Activated T-cell treated with anti-CD3 and anti-CD28 coated beads, Interleukin-2, amount 50 U/mL, for 1 hour (primary cell): ENCODE results near the gene NSD2.
"Not testable (repeated sequence)": the region's sequence is repeated elsewhere in the genome, so short reads cannot be mapped to it uniquely, and the experiment has no call there.

Experiments
- DNase-seq: peaks from one replicate; pipeline ENCODE4 v3.0.0-alpha.2; 2020

Gene NSD2

GRCh38 chr4:1870578-1871443, at the start of gene NSD2:
NSD2 (plus strand) TSS chr4:1871393; CDS start chr4:1900655, 29,262 bp downstream.
- peak; percentile 93 for DNase-seq

GRCh38 chr4:1821679-1822567, 49.3 kb upstream of the NSD2 start:
- DNase-seq: no peak

DNA sequence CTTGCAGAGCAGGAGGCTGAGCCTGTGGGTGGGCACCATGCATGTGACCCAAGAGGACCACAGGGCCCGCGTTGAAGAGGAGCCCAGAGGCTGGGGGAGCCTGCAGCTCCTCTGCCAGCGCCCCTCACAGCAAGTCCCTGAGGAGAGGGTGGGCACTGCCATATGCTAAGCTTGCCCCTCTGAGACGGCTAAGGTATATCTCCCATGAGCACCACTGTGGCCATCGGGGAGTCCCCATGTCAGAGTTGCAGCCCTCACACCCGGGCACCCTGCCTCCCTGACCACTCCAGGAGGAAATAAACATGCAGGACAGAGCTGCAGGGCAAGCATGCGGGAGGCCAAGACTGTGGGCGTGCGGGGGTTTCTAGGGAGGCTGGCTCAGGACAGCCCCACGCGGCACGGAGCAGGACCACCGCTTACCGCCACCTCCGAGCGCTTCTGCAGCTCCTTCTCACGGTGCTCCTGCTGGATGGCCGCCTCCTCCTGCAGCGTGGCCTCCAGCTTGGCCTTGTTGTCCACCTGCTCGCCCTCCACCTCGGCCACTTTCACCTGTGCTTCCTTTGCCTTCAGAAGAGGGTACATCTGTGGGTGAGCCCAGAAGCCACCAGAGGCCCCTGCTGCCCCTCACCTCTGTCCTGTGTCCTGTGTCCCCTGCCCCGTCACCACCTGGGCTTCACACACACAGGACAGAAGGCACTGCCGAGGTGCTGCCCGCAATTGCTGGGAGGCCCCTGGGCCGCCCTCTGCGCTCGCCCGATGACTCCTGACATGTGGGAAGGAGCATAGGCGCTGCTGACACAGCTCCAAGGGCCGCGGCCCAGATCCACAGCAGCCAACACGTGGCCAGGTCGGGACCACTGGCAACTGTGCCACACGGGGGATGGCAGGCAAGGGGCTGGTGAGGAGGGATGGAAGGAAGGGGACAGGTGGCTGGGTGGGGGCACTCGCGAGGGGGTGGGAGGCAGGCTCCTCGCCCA, 48.3 kb upstream of the NSD2 start:
- DNase-seq: no peak

DNA sequence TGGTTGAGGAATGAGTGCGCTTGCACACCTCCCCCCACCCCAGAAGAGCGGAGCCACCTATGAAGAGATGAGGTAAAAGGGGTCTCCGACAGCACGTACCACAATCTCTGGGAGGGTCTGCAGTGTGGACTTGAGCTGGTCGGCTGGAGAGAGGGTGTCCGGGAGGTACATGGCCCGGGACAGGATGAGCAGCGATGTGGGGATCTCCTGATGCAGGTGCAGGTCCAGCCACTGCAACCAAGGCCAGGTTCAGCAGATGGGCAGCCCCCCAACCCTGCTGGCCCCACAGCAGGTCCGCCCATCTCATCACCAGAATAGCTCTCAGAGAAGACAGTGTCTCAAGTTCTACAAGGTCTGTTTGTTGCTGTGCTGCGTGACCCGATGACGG, 47.7 kb upstream of the NSD2 start:
- DNase-seq: no peak

- DNase-seq: no peak
These were observed 46.4 kb upstream of the NSD2 start for GRCh38 chr4:1824746-1825145.

DNA sequence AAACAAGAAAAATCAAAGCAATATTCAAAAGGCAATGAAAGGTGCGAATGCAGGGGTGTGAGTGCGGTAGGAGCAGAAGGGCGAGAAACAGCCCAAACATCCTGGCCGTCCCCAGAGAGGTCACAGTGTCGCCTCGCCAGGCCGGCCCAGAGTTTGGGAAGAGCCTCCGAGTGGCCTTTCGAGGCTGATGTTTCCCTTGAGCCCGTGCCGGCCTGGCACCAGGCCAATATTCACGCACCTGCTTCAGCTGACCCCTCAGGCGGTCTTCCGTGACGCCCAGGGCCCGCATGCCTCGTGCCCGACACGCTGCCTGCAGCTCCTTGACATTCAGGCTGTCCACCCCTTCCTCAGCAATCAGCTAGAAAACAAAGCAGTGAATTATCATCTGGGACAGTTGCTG, 45.9 kb upstream of the NSD2 start:
- no peak for DNase-seq

- DNase-seq: no peak
These were observed 44.5 kb upstream of the NSD2 start for GRCh38 chr4:1826531-1827350.

DNA sequence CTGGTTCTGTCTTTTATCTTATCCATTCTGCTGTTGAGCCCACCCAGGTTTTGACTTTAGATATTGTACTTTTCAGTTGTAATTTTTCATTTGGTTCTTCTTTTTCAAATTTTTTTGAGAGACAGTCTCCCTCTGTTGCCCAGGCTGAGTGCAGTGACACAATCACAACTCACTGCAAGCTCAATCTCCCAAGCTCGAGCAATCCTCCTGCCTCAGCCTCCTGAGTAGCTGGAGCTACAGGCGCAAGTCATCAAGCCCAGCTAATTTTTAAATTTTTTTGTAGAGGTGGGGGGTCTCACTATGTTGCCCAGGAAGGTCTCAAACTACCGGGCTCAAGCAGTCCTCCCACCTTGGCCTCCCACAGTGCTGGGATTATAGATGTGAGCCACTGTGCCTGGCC, 41.0 kb upstream of the NSD2 start:
- DNase-seq: no peak

- DNase-seq: no peak
These were observed 40.5 kb upstream of the NSD2 start for GRCh38 chr4:1830642-1831228.

DNA sequence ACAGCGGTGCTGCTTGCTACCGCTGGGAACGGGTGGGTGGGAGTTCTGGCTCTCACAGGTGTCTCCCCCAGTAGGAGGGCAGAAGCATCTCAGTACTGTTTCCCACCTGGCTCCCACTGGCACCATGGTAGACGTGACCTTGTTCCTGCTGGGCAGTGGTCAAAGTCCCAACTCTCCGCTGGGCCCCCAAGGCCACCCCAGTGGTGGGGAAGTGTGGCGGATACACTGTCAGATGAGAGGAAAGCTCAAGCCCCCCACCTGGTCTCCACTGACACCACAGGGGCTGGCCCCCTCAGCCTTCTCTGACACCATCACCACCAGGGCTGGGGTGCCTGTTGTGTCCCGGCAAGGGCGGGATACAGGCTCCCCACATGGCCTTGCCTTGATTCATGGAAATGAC, 39.9 kb upstream of the NSD2 start:
- no peak for DNase-seq

- no peak for DNase-seq
These were observed 38.5 kb upstream of the NSD2 start for GRCh38 chr4:1832690-1833089.

DNA sequence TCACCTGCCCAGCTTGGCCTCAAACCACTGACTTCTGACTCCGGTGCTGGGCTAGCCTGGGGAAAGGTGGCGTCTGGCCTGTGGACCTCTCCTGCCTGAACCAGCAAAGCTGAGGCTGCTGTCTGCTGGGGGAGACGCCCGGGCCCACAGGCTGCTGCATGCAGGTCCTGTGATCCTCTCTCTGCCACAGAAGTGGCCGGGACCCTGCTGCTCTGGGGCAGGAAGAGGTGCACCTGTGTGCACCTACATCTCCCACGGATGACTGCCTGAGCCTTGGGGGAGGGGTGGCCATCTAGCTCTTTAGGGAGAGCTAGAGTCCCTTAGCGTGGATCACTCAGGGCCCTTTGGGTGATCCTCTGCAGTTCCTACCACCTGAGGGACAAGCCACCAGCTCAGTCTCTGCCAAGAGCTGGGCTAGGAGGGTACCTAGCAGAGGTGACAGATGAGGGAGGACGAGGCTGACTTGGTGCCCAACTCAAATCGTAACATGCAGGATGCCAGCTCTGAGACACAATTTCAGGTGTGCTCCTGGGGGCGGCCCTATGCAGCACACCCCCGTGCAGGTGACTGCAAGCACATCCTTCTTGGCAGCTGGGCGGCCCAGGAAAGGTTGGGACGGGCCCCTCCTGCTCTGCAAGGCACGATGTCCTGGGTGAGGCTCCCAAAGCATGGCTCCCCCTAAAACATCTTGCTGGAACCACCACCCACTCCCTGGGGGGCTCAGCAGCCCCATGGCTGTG, 37.7 kb upstream of the NSD2 start:
- DNase-seq: no peak

DNA sequence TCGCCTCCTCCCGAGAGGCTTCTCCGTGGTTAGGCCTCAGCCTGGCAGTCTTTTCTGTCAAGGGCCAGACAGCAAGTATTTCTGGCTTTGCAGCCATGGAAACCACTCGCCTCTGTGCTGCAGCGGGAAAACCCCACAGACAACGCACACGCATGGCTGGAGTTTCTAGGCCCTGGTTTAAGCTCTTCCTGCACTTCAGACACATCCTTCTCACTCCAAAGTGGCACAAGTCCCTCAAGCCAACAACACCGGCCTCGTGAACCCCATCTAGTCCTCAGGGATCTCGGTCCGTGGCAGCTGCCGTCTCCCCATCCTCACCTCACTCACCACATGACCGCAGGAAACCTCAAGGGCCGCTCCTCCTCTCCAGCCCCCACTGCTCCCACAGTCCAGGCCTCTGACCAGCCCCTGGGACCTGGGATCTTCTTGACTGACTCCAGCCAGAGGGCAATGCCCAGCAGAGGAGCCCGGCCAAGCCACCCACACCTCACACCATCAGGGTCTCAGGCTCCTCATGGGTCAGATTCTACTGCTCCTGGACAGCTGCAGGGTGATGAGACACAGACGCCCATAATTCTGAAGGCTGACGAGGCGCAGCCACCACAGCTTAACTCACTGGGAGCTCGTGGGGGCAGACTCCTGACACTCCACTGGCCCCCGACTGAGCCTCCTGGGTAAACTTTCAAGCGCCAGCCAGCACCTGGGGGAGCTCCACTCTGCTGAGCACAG, 37.0 kb upstream of the NSD2 start:
- DNase-seq: no peak

DNA sequence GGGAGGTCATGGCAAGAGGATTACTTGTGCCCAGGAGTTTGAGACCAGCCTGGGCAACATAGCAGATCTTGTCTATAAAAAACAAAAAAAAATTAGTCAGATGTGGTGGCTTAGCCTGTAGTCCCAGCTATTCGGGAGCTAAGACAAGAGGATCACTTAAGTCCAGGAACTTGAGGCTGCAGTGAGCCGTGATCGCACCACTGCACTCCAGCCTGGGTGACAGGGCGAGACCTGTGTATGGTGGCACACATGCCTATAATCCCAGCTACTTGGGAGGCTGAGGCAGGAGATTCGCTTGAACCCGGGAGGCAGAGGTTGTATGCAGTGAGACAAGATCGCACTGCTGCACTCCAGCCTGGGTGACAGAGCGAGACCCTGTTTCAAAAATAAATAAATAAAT, 35.4 kb upstream of the NSD2 start:
- not testable (repeated sequence) for DNase-seq

DNA sequence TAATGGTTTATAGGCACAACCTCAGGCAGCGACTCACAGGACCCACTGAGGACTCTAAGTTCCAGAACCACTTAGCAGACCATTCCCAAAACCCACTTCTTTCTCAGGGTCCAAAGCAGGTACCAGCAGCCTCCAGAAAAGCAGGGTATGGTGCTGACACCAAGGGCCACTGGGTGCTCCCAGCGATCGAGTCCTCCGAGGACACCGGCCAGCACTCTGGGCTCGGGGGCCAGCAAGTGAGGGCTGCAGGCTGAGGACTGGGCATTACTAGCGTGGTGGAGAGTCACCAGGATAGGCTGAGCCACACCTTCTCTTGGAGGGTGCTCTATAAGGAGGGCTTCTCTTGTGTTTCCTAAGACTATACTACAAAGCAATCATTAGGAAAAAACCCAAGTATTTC, 34.5 kb upstream of the NSD2 start:
- no peak for DNase-seq

GRCh38 chr4:1837069-1837468, 34.1 kb upstream of the NSD2 start:
- DNase-seq: no peak

- DNase-seq: no peak
These were observed 31.9 kb upstream of the NSD2 start for GRCh38 chr4:1839282-1839681.

- DNase-seq: no peak
These were observed 29.8 kb upstream of the NSD2 start for GRCh38 chr4:1841201-1841886.

DNA sequence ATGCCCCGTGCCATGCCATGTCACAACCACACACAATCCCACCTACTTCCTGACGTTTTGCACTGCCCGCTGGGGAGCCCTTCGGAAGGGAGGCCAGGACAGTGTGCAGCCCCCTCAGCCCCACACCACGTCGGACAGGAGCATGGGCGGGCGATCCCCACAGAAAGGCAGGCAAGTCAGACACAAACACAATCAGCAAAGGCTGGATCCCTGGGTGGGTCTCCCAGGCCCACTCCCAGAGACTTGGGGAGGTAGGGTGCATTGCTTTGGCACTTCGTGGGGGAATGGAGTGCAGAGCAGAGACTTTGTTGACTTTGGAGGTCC, 29.3 kb upstream of the NSD2 start:
- DNase-seq: no peak
